Loucy (cell line): ENCODE results near the gene MTCH1.

Source experiments
- EZH2phosphoT487 ChIP-seq: fragments of 200-600 bp; IDR thresholded peaks from 2 replicates; pipeline ENCODE4 v1.6.1; 2018; ENCODE audit warnings: antibody characterized with exemption, mild to moderate bottlenecking, moderate library complexity, borderline replicate concordance
- TF ChIP-seq, protein P1 (sequence below): fragments of 200-600 bp; sonication (generic); conservative IDR thresholded peaks from 2 replicates; pipeline ENCODE4 v1.5.1; 2014; ENCODE audit warnings: mild to moderate bottlenecking, antibody characterized with exemption, low read length

DNA sequence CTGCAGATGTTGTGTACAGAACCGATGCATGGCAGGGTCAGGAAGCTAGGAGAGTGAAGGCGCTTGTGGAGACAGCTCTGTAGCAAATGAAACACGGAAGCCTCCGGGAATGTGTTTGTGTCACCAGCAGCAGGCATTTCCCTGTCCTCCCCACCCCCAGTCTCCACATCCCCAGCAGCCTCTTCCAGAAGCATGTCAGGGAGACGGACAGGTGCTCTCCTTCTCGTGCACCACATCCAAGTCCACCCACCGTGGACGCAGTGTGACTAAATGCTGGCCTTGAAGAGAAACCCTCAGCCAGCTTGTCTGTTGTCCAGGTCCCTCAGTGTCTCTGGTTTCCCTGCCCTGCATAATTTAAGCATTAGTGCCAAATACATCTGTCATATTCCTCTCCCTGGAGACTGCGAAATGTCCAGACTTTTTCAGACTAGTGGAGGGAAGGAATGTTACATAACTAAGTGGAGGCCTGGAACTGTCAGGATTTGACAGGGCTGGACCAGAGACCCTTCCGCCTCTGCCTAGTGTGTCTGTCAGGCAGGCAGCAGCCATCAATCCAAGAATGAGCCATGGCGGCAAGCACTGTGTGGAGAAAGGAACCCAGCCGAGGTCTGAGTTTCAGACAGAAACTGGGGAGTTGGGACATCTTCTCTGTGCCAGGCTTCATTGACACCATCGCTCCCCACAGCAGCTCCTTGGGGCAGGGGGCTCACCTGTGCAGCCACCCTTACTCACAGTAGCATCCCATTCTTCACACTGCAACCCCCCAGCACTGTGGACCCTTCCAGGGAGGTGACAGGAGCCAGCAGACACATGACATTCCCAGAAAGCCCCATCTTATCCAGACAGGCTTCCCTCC lies 58.1 kb downstream of the MTCH1 start:
- TF ChIP-seq, protein P1, sequence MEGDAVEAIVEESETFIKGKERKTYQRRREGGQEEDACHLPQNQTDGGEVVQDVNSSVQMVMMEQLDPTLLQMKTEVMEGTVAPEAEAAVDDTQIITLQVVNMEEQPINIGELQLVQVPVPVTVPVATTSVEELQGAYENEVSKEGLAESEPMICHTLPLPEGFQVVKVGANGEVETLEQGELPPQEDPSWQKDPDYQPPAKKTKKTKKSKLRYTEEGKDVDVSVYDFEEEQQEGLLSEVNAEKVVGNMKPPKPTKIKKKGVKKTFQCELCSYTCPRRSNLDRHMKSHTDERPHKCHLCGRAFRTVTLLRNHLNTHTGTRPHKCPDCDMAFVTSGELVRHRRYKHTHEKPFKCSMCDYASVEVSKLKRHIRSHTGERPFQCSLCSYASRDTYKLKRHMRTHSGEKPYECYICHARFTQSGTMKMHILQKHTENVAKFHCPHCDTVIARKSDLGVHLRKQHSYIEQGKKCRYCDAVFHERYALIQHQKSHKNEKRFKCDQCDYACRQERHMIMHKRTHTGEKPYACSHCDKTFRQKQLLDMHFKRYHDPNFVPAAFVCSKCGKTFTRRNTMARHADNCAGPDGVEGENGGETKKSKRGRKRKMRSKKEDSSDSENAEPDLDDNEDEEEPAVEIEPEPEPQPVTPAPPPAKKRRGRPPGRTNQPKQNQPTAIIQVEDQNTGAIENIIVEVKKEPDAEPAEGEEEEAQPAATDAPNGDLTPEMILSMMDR: no peak
- TF ChIP-seq EZH2phosphoT487: no peak
